Uterus (tissue), 2 donors: Measurements from ENCODE around the gene MRPL22.

Experiments
- CTCF ChIP-seq, 4 experiments: fragments of 200-600 bp in 2 of 4; fragments of 450-650 bp in 2 of 4; sonication (generic) in 2 of 4; IDR thresholded peaks; one replicate each; pipeline ENCODE4 v1.5.1; 2016 to 2019; ENCODE audit warnings: antibody characterized with exemption in 4 of 4, mild to moderate bottlenecking in 2 of 4, moderate library complexity in 1 of 4
- POLR2A ChIP-seq, 2 donors: fragments of 450-650 bp; IDR thresholded peaks; one replicate each; pipeline ENCODE4 v1.6.1; 2016; ENCODE audit warnings: antibody characterized with exemption in 2 of 2, mild to moderate bottlenecking in 1 of 2, moderate library complexity in 1 of 2

DNA sequence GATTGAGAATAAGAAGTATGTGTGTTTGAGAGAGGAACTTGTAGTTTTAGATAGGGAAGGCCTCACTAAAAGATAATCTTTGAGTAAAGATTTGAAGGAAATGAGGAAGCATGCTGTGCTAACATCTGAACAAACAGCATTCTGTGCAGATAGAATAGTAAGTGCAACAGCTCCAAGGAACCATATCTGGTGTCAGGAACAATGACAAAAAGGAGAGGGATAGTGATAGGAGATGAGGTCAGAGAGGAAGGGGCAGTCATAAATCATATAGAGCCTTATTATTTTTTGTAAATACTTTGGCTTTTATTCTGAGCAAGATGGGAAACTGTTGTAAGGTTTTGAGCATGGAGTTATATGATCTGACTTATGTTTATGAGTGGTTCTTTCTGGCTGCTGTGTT is 3.8 kb downstream of the MRPL22 start:
- no peak for TF ChIP-seq POLR2A (IDR thresholded peaks at IDR 0.05)
- TF ChIP-seq CTCF (IDR thresholded peaks at IDR 0.05) = no peak
